GM11168 (cell line): Measurements from ENCODE around the gene IL36A.

Source experiments
- in situ Hi-C: fragments of 300-500 bp; cut with MboI; formaldehyde crosslinking; loops from one replicate; pipeline ENCODE4 v1.12.0; 2022; ENCODE audit warnings: low sequenced_read_pairs; ENCODE audit not compliant: unreplicated experiment

IL36A gene

DNA sequence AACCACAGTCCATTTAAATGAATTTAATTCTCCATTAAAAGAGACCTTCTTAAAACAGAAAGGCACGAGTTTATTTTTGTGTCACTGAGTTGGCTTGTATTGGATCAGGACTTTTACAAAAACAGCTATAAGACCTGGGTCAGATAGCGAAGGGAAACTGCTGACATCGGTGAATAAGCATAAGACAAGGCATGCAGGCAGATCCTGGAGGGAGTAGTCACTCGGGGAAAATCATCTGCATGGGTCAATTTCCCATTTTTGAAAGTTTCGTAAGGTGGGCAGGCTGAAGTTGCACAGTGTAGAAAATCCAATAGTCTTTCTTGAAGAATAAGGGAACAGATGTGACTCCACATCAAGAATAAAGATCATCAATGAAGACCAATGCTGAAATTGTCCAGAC lies 34.5 kb downstream of the IL36A start:
- in situ Hi-C loops, result no loop called here

DNA sequence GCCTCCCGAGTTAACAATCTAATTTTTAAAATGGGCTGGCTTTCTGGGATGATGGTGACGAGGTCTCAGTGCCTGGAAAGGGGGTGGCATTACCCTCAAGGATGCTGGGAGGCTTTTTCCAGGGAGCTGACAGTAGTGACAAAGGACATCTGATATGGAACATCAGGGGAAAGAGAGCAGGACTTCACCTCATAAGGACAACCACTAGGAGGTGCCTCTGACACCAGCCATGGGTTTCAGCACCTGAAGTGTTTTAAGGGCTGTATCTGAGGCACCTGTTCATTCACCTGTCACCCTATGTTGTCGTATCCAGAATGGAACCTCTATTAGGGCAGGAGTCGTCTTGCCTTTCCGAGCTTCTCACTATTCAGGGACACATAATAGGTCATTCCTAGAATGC lies 36.6 kb downstream of the IL36A start:
- in situ Hi-C loops, result no loop called here

DNA sequence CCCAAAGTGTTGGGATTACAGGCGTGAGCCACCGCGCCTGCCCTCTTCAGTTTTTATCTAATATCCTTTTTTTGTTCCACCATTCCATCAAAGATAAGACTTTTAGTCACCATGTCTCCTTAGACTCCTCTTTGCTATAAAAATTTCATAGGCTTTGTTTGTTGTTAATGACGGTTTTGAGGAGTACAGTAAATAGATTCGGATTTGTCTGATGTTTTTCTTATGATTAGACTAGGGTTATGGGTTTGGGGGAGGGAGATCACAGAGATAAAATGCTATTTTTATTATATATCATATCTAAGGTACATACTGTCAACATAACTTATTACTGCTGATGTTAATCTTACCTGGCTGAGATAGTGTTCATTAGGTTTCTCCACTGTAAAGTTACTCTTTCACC lies 41.2 kb downstream of the IL36A start:
- in situ Hi-C loops, result no loop called here

DNA sequence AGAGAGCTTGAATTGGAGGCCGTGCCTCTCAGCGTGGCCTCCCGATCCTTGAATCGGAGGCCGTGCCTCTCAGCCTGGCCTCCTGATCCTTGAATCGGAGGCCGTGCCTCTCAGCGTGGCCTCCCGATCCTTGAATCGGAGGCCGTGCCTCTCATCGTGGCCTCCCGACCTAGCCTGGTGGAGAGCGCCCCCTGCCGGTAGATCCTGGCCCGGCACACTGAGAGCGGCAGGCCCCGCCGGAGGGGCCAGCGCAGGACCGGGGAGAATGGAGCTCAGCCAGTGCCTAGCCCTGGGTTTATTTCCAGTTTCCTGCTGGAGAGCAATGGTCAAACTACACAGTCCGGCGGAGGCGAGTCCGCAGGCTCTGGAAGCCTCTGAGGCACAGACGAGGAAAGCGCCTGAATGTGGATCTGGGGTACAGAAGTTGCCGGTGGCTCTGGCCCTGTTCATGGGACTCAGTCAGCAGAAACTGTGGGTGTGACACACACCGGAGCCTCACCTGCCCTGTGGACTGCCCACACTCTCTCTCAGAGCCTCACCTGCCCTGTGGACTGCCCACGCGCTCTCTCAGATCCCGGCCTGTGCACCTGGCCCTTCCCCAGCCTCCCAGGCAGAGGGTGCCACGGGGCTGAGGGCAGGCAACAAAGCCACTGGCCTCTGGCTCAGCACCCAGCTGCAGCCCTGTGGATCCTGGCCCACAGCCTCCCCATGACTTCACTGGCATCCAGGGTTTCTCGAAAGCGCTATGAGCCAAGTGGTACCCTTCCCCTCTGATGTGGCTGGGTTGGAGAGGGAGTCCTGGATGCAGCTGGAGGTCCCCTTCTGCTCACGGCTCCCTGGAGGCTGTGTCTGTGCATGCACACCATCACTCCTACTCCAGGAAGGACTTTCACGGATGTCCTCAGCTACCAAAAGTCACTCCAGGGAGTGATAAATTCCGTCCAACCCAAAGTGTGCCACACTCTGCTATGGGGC lies 45.9 kb downstream of the IL36A start:
- in situ Hi-C loops, result no loop called here

DNA sequence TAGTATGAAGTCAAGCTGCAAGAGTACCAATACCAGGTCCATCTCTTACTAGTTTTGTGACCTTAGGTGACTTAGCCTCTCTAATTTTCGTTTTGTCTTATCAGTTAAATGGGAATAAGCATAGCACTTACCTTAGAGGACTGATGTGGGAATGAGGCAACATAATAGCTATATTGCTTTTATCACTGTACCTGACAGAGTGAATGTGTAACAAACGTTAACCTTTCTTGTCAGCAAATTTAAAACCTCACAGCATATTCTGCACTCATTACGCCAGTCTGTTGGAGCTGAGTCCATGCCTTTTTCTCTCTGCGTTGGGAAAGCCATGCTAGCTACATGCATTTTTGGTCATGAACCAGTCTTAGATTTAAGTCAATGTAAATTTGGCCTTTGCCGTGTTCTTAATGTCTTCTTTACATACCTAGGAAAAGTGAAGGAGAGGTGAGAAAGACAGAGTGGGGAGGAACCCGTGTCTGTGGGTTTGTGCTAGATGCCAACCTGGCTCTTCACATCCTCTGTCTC lies 47.2 kb downstream of the IL36A start, which contains the start of gene IL36B:
TSS of gene IL36B (minus strand) at position 472 of the 522 bp plus-strand sequence.
- in situ Hi-C loops, result no loop called here

DNA sequence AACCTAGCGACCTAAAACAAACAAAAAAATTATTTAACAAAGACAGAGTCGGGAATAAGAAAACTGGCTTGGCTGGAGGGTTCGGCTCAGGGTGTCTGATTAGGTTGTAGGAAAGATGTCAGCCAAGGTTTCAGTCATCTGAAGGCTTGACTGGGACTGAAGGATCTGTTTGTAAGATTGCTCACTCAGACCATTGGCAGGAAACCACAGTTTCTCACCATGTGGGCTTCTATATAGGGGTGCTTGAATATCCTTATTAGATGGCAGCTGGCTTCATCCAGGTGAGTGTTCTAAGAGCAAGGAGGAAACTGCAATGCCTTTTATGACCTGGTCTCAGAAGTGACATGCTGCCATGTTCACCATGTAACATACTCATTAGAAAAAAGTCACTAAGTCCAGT lies 48.4 kb downstream of the IL36A start:
- in situ Hi-C loops, result no loop called here

DNA sequence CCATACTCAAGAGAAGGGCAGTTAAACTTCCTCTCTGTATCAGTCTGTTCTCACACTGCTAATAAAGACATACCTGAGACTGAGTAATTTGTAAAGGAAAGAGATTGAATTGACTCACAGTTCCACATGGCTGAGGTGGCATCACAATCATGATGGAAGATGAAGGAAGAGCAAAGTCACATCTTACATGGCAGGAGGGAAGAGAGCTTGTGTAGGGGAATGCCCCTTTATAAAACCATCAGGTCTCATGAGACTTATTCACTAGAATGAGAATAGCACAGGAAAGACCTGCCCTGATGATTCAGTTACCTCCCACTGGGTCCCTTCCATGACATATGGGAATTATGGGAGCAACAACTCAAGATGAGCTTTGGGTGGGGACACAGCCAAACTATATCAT lies 48.8 kb downstream of the IL36A start:
- in situ Hi-C loops, result no loop called here

DNA sequence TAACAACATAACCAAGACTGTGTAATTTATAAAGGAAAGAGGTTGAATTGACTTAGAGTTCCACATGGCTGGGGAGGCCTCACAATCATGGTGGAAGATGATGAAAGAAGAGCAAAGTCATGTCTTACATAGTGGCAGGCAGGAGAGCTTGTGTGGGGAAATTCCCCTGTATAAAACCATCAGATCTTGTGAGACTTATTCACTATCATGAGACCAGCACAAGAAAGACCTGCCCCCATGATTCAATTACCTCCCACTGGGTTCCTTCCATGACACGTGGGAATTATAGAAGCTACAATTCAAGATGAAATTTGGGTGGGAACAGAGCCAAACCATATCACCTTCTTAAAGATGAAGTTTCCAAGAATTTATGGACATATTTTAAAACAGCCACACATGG lies 51.3 kb downstream of the IL36A start:
- in situ Hi-C loops, result no loop called here

DNA sequence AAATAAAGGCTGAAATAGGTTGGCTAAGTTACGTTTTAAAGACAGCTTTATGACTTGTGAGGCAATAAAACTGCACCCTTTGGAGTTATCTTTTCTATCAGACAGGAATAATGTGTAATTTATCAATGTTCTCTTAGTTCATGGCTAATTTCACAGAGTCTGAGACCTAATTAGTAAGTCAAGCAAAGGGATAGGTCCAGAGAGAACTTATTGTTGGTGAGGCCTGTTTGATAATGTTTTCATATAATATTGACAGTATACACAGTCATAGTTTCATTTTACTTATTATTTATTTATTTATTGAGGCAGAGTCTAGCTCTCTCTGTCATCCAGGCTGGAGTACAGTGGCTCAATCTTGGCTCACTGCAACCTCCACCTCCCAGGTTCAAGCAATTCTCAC lies 51.9 kb downstream of the IL36A start:
- in situ Hi-C loops, result no loop called here
